NK-92 (cell line): ENCODE results near the gene NAA80.

Experiments used
- DNase-seq: peaks from one replicate; lab custom pipeline; 2025; ENCODE audit not compliant: unreplicated experiment; lab: John Stamatoyannopoulos, UW

NAA80 gene

DNA sequence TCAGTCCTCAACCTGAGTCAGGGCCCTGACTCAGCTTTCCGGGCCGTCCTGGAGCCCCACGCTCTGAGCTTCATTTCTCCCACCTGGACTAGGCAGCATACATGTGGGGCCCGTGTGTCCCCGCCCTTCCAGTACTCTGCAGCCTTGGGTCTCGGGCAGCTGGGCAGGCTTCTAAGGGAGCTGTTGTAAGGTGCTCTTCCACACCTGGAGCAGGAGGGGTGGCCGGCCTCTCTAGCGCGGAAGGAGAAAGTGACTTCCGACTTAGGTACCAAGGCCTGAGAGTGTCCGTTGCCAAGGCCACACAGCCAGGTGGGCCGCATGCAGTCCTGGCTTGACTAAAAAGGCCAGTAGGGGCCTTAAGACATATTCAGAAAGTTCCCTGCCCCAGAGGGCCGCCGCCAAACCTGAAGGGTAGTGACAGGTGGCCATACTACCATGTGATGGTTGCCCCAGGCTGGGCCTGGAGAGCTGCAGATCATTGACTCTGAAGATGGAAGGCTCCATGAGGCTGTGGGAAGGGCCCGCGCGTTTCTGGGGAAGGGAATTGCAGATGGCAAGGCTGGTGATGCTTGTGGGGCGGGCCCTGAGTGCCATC is 39.7 kb downstream of the NAA80 start:
- DNase-seq, result no peak

GRCh38 chr3:50258979-50259378 is 40.2 kb downstream of the NAA80 start:
- no peak for DNase-seq

DNA sequence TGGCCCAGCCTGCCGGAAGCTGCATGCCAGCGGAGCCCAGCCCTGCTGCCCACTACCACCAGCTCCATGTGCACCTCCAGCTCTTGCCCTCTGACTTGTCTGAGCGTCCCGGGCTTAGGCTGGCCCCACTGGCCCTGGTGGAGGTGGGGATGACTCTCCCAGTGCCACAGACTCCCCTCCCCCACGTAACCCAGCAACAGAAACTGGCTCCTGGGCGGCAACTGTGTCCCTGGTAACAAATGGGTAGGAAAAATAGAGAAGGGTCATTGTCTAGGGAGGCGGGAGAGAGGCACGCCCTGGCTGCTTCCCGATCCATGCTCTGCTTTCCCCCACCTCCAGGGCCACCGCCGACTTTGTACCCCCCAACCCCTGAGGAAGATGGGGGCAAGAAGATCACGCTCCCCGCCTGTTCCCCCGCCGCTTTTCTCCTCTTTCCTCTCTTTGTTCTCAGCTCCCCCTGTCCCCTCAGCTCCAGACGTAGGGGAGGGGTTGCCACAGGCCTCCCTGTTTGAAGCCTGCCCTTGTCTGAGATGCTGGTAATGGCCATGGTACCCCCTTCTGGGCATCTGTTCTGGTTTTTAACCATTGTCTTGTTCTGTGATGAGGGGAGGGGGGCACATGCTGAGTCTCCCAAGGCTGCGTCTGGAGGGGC is 41.0 kb downstream of the NAA80 start:
- no peak for DNase-seq

DNA sequence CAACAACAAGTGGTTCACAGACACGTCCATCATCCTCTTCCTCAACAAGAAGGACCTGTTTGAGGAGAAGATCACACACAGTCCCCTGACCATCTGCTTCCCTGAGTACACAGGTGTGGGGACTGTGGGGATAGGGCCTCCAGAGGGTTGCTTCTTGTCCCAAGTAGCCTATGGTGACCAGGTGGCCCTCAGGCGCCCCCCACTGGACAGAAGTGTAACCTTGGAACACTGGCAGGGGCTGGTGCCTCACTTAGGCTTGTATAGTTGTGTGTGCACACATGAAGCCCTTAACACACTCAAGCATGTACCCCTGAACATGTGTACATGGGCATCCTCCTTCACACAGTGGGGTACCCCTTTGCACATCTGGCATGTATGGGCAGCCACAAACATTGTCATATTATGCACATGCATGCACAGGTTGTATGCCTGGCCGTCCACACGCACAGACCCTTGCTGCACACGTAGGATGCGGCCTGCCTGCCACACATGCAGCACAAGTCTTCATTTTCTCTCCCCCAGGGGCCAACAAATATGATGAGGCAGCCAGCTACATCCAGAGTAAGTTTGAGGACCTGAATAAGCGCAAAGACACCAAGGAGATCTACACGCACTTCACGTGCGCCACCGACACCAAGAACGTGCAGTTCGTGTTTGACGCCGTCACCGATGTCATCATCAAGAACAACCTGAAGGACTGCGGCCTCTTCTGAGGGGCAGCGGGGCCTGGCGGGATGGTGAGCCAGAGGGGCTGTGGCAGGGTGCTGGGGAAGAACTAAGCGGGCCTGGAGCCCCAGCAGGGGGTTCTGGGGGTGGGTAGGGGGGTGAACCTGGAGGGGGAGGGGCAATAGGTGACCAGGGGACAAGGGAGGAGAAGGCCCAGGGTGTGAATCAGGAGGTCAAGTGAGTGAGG is 42.0 kb downstream of the NAA80 start:
- DNase-seq, result no peak

GRCh38 chr3:50255251-50255615 is 44.0 kb downstream of the NAA80 start:
- DNase-seq, result no peak

- DNase-seq, result no peak
Measured at GRCh38 chr3:50254577-50255250, 44.5 kb downstream of the NAA80 start.

- no peak for DNase-seq
Measured at GRCh38 chr3:50251220-50251619, 48.0 kb downstream of the NAA80 start.

GRCh38 chr3:50250514-50250913 is 48.7 kb downstream of the NAA80 start:
- DNase-seq, result no peak

DNA sequence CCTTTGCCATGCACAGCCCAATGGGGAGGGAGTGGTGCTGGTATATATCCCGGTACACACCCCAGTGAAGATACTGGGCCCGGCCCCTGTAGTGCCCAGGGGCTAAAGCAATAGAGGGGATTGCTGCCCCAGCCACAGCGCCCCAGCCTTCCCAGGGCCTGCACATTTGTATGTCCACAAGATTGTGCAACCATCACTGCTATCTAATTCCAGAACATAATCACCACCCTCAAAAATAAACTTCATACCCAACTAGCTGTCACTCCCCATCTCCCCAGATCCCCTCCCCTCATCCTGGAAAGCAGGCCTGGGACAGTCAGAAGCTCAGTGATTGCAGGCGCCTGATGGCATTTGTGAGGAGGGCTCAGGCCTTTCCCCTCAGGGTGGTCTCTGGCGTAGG is 49.7 kb downstream of the NAA80 start:
- no peak for DNase-seq

DNA sequence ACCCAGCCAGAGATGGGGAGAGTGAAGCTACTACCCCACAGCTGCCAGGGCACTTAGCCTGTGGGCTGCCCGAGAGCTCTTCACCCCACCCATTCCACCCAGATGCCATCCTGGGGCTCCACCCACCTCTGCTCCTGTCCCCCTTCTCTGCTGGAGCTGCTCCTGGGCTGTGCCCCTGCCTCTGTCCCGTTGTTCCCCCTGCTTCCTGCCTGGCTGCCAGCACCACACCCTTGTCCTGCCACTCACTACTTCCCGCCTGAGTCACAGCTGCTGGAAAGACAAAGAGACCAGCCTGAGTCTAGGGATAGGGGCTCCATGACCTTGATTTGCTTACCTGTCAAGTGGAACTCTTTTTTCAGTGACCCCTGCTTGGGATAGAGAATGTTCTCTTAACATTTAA is 50.8 kb downstream of the NAA80 start:
- DNase-seq, result no peak

GRCh38 chr3:50246517-50246954 is 52.7 kb downstream of the NAA80 start:
- DNase-seq, result no peak
